GM12864 (cell line): ENCODE measurements around the gene EXOC6.
"Not testable (repeated sequence)": the region's sequence is repeated elsewhere in the genome, so short reads cannot be mapped to it uniquely, and the experiment has no call there.

Experiments
- DNase-seq: peaks from one replicate; pipeline ENCODE4 v3.0.0-alpha.2; 2011; ENCODE audit warnings: low read depth
- H3K4me3 ChIP-seq: 2 replicates; pipeline ENCODE4 v1.5.1; 2011; ENCODE audit warnings: mild to moderate bottlenecking, low read depth, low read length, control low read depth
- CTCF ChIP-seq: IDR thresholded peaks from 2 replicates; pipeline ENCODE4 v1.5.1; 2011; ENCODE audit warnings: low read depth, mild to moderate bottlenecking, moderate library complexity, low read length, control low read depth, inconsistent platforms; ENCODE audit errors: missing control alignments

EXOC6 gene

GRCh38 chr10:92929896-92930295 is 81.6 kb downstream of the EXOC6 start:
- H3K4me3 ChIP-seq: no peak overlapping the region
- no peak for TF ChIP-seq CTCF
- DNase-seq: no peak

GRCh38 chr10:92931597-92931996 is 83.3 kb downstream of the EXOC6 start:
- no peak for DNase-seq
- no peak overlapping the region for H3K4me3 ChIP-seq
- TF ChIP-seq CTCF: no peak

- no peak overlapping the region for H3K4me3 ChIP-seq
- TF ChIP-seq CTCF: no peak
- DNase-seq: no peak
Observed at GRCh38 chr10:92937876-92938275, 89.6 kb downstream of the EXOC6 start.

GRCh38 chr10:92938841-92939240 is 90.5 kb downstream of the EXOC6 start:
- no peak for TF ChIP-seq CTCF
- DNase-seq: no peak
- no peak overlapping the region for H3K4me3 ChIP-seq

- no peak for DNase-seq
- TF ChIP-seq CTCF: no peak
- H3K4me3 ChIP-seq: no peak overlapping the region
Observed at GRCh38 chr10:92942226-92942625, 93.9 kb downstream of the EXOC6 start.

- H3K4me3 ChIP-seq: no peak overlapping the region
- TF ChIP-seq CTCF: no peak
- no peak for DNase-seq
Observed at GRCh38 chr10:92946491-92946890, 98.2 kb downstream of the EXOC6 start.

- H3K4me3 ChIP-seq: not testable (repeated sequence)
Observed at GRCh38 chr10:92952573-92952972, 104.3 kb downstream of the EXOC6 start.

More at GRCh38 chr10:92952573-92952972, 104.3 kb downstream of the EXOC6 start:
- not testable (repeated sequence) for DNase-seq
